Left kidney (tissue), 8 donors: ENCODE measurements around the gene LTA. TPM values are rescaled to one million over a fixed set of nuclear protein-coding genes. Genes with fewer than 3 reads are reported as not detected.

Experiments
- DNase-seq: peaks from one replicate; pipeline ENCODE4 v3.0.0-alpha.2; 2013
- long read RNA-seq, 8 donors: transcript quantifications; one replicate each; lab custom pipeline, GENCODE V29; 2026
- polyA plus RNA-seq: library from polyadenylated mRNA; unstranded; fragments of 120-200 nt; gene quantifications from one replicate; pipeline ENCODE4 v1.2.1, GENCODE V29; 2013; ENCODE audit not compliant: insufficient read length

Gene LTA
- 0.40 TPM for polyA plus RNA-seq
- long read RNA-seq, donor 1 = 0 reads
- long read RNA-seq, donor 2 = 0 reads
- long read RNA-seq, donor 3 = 0 reads
- long read RNA-seq, donor 4 = 0 reads
- long read RNA-seq, donor 5 = 0 reads
- long read RNA-seq, donor 6 = 0 reads
- long read RNA-seq, donor 7 = 0 reads
- long read RNA-seq, donor 8 = 0 reads

DNA sequence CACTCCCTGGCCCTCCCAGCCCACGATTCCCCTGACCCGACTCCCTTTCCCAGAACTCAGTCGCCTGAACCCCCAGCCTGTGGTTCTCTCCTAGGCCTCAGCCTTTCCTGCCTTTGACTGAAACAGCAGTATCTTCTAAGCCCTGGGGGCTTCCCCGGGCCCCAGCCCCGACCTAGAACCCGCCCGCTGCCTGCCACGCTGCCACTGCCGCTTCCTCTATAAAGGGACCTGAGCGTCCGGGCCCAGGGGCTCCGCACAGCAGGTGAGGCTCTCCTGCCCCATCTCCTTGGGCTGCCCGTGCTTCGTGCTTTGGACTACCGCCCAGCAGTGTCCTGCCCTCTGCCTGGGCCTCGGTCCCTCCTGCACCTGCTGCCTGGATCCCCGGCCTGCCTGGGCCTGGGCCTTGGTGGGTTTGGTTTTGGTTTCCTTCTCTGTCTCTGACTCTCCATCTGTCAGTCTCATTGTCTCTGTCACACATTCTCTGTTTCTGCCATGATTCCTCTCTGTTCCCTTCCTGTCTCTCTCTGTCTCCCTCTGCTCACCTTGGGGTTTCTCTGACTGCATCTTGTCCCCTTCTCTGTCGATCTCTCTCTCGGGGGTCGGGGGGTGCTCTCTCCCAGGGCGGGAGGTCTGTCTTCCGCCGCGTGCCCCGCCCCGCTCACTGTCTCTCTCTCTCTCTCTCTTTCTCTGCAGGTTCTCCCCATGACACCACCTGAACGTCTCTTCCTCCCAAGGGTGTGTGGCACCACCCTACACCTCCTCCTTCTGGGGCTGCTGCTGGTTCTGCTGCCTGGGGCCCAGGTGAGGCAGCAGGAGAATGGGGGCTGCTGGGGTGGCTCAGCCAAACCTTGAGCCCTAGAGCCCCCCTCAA, at the start of gene LTA:
Gene LTA (plus strand): TSS at position 249 of the 871 bp plus-strand sequence. CDS start 454 bp downstream, at position 703.
- no peak for DNase-seq

GRCh38 chr6:31525553-31525931, 46.5 kb upstream of the LTA start:
- DNase-seq = no peak

DNA sequence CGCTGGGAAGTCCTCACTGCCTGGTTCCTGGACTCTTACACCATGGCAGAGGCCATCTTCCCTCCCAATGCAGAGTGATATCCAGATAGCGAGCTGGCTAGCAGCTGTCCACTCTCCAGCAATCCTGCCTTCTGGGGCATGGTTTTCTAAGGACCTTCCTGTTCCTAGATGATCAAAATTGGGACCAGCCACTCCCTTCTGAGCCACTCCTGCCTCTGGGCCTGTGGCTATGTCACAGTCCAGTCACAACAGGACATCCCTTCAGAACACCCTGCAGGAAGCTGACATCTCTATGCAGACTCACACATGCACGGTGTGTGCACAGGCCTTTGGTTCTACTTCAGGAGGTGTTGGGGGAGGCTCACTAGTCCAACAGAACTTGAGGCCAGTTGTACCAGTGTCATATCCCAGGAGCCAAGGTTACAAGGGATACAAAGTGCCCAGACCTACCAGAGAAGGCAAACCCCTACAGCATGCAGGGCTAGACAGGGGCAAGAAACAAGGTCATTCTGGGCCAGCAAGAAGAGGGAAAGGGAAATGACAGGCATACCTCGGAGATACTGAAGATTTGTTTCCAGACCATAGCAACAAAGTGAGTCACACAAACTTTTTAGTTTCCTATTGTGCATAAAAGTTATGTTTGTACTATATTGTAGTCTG, 46.0 kb upstream of the LTA start:
- DNase-seq = no peak

- DNase-seq = no peak
Observed at GRCh38 chr6:31528307-31528777, 43.7 kb upstream of the LTA start.

DNA sequence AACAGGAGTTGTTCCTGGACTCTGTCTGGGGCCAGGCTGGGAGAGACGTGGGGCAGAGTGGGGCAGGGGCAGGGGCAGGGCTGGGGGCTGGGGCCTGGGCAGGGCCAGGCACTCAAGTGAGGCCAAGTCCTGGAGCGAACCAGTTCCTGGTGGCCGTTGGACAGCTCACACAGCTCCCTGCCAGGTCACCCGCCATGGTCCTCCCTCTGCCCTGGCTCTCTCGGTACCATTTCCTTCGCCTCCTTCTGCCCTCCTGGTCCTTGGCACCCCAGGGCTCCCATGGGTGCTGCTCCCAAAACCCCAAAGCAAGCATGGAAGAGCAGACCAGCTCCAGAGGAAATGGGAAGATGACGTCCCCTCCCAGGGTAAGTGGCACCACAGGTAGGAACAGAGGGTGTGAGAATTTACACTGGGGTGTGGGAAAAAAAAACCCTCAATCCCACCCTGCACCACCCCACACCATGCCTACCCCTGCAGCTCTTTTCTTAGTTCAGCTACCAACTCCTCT, 43.2 kb upstream of the LTA start, which contains the start of gene MCCD1:
Gene MCCD1 (plus strand): TSS at position 142 of the 508 bp plus-strand sequence. CDS start 53 bp downstream, at position 195.
- no peak for DNase-seq

DNA sequence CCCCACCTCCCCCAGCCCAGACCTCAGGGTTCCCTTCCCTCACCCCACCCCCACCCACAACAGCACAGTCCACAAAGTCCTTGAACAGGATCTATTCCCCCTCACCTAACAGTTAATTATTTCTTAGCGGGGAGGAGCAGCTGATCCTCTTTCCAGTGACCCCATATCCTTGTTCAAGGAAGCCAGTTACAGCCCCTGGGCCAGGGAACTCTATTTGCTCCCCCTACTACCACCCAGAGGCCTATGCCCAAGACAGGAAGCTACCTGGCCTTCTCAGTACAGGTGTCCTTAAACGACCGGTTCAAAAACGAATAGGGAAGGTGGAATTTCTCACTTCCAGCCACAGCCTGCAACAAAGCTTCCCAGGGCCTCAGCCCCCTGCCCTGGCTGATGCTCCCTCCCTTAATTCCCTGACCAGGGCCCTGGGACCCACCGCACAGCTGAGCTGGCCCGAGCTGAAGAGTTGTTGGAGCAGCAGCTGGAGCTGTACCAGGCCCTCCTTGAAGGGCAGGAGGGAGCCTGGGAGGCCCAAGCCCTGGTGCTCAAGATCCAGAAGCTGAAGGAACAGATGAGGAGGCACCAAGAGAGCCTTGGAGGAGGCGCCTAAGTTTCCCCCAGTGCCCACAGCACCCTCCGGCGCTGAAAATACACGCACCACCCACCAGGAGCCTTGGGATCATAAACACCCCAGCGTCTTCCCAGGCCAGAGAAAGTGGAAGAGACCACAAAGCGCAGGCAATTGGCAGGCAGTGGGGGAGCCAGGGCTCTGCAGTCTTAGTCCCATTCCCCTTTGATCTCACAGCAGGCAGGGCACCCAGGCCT, 42.5 kb upstream of the LTA start:
- DNase-seq = no peak

- no peak for DNase-seq
Observed at GRCh38 chr6:31530659-31531058, 41.4 kb upstream of the LTA start.

DNA sequence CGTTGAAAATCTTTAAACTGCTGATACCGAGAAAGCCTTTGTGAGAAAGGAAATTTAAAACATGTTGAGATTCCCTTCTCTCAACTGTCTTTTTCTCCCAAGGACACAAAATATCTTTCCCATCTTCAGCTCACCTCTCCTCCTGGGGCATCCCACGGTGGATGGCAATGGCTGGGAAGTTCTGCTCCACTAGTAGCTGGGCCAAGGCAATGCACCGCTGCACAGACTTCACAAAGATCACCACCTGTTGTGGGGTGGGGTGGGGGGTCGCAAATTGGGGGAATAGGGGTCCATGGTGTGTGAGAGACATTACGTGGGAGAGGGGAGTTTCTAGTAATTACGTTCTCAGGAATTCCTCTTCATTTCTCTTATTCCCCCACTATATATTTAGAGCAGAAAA, 40.9 kb upstream of the LTA start:
- DNase-seq = no peak

DNA sequence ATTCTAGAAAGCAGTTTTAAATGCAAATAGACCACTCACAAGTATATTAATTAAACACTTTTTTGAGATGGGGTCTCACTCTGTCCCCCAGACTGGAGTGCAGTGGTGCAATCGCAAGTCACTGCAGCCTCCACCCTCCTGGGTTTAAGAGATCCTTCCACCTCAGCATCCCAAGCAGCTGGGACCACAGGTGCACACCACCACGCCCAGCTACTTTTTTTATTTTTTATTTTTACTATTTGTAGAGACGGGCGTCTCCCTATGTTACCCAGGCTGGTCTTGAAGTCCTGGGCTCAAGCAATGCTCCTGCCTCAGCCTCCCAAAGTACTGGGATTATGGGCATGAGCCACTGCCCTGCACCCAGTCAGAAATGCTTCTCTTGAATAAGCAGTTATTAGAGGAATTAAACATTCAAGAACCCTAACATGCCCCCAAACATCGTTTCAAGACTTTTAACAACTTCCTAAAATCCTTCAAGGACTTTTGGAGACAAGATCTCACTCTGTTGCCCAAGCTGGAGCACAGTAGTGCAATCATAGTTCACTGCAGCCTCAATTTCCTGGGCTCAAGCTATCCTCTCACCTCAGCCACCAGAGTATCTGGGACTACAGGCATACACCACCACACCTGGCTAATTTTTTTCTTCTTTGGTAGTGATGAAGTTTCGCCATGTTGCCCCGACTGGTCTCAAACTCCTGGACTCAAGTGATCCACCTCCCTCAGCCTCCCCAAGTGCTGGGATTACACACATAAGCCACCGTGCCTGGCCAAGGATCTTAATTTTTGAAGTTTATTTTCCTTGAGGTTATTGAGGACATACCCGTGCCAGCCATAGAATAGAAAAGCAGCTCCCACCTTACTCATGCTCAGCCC, 40.1 kb upstream of the LTA start:
- no peak for DNase-seq

GRCh38 chr6:31532644-31533454, 39.2 kb upstream of the LTA start:
- DNase-seq = no peak

DNA sequence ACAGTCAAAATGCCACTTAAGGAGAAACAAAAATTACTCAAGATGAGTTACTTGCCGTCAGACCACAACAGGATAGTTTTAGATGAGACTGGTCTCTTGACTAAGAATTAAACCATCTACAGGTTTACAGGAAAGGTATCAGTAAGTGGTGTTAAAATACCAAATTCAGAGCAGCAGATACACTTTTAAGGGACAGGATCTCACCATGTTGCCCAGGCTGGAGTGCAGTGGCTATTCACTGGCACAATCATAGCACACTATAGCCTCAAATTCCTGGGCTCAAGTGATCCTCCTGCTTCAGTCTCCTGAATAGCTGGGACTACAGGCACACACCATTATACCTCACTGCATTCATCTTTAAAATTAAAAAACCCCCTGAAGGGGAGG, 38.6 kb upstream of the LTA start:
- no peak for DNase-seq

DNA sequence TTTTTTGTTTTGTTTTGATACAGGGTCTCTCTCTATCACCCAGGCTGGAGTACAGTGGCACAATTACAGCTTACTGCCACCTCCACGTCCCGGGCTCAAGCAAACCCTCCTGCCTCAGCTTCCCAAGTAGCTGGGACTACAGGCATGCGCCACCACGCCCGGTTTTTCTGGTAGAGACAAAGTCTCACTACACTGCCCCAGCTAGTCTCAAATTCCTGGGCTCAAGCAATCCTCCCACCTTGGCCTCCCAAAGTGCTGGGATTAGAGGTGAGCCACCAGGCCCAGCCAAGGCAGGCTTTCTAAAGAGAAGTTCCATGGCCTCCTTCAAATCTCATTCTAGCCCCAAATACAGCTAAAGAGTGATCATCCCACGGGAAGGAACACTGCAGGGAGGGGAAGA, 38.1 kb upstream of the LTA start:
- DNase-seq = no peak

GRCh38 chr6:31534521-31535040, 37.5 kb upstream of the LTA start:
- no peak for DNase-seq

GRCh38 chr6:31535538-31536324, 36.4 kb upstream of the LTA start:
- no peak for DNase-seq

GRCh38 chr6:31538805-31539400, 33.2 kb upstream of the LTA start:
- no peak for DNase-seq

DNA sequence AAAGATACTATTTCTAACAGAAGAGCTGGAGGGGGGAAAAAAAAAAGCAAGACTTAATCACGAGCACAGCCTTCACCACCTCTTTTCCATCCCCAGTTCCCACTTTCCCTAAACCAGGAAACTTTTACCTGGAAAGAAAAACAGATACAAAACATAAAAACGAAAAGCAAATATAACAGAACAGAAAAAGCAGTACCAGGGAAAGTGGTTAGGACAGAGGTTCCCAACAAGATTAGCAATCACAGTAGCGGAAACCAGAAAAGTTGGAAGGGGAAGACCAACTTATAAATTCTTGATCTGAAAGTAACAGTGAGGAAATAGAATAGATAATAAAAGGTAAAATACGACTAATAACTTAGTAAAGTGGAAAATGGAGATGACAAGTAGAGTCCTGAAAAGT, 31.4 kb upstream of the LTA start:
- no peak for DNase-seq

- peak; percentile 56 for DNase-seq
Observed at GRCh38 chr6:31541059-31541657, 30.9 kb upstream of the LTA start.
